ENCODE data around the gene ZNF76. TPM values are rescaled to one million over a fixed set of nuclear protein-coding genes. Genes with fewer than 3 reads are reported as not detected.
"Not testable (repeated sequence)": the region's sequence is repeated elsewhere in the genome, so short reads cannot be mapped to it uniquely, and the experiment has no call there.

ZNF76 gene
- total RNA-seq, 3 donors from 2014 or later, result 33.2 to 42.6 (median 36.2) TPM

DNA sequence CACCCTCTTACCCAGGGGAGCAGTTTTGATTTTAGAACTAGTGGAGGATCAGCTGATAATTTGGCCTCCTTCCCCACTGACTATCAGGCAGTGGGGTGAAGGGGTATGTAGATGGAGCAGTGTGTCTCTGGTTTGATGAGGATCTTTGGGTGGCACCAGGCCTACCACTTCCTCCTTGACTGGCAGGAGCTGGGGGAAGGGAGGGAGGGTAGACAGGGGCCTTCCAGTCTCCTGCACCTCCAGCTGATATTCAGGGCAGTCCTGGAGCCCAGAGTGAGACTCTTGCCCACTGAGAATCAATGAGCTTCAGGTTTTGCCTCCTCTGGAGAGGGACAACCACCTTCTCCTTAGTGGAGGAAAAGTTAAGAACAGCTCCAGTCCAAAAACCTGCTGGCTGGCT lies 41.3 kb downstream of the ZNF76 start:
- intact Hi-C loops (cut with DNase I, micrococcal nuclease), result no loop called here
- Histone ChIP-seq H3K9me3 (no peaks in the 10 kb centered on the region), H3K4me3 (no peak overlapping the region), H3K36me3 (ENCODE audit: low read depth) (no peaks in the 10 kb centered on the region), H3K4me1 (ENCODE audit: low read depth) (peaks cover 28% of the 10 kb centered on the region)
- TF ChIP-seq, protein P1, sequence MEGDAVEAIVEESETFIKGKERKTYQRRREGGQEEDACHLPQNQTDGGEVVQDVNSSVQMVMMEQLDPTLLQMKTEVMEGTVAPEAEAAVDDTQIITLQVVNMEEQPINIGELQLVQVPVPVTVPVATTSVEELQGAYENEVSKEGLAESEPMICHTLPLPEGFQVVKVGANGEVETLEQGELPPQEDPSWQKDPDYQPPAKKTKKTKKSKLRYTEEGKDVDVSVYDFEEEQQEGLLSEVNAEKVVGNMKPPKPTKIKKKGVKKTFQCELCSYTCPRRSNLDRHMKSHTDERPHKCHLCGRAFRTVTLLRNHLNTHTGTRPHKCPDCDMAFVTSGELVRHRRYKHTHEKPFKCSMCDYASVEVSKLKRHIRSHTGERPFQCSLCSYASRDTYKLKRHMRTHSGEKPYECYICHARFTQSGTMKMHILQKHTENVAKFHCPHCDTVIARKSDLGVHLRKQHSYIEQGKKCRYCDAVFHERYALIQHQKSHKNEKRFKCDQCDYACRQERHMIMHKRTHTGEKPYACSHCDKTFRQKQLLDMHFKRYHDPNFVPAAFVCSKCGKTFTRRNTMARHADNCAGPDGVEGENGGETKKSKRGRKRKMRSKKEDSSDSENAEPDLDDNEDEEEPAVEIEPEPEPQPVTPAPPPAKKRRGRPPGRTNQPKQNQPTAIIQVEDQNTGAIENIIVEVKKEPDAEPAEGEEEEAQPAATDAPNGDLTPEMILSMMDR (IDR thresholded peaks at IDR 0.05), result no peak
- DNase-seq, result no peak
- ATAC-seq, result no peak

DNA sequence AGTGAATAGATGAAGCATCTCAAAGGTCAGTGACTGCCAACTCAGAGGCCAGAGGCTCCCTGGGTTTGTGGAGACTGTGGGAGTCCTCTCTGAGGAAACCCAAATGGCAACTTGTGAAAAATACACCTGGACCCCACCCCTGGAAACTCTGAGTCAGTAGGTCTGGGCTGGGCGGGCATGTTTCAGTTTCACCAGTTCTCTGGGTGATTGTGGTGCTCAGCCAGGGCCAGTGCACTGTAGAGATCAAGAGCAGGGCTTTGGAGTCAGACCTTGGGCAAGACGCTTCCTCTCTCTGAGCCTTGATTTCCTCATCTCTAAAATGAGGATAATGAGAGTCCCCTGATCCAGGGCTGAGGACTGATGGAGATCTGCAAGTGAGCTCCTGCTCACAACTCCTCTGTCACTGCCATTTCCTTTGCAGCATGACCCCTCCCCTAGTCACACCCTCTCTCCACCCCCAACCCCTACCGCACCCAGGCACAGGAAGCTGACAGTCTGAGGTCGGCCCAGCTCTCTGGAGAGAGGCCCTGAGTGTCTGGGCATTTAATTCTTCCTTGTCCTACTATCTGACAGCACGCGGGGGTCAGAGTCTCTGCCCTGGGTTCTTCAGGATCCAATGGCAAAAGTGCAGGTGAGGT lies 43.2 kb downstream of the ZNF76 start:
- ATAC-seq, result peak; percentile 91
- peaks cover 24% of the 10 kb centered on the region for H3K4me1 ChIP-seq (ENCODE audit: low read depth)

DNA sequence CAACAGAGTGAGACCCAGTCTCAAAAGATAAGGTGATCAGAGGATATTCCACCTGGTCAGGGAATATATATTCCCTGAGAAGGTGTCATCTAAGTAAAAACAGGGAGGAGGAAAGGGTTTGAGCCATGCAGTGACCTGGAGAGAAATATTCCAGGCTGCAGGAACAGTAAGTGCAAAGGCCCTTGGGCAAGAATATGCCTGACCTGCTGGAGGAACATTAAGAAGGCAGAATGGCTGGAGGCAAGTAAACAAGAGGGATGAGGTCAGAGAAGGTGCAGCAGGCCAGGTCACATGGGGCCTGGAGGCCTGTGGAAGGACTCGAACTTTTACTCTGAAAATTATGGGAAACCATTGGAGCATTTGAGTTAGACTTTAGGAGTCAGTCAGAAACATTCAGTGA lies 44.8 kb downstream of the ZNF76 start:
- intact Hi-C loops (cut with DNase I, micrococcal nuclease), result no loop called here
- ATAC-seq (no peak), DNase-seq (no peak)
- Histone ChIP-seq H3K36me3 (ENCODE audit: low read depth) (no peaks in the 10 kb centered on the region), H3K4me1 (ENCODE audit: low read depth) (peaks cover 20% of the 10 kb centered on the region), H3K9me3 (no peaks in the 10 kb centered on the region), H3K4me3 (no peak overlapping the region)
- TF ChIP-seq, protein P1 (IDR thresholded peaks at IDR 0.05), result no peak

More for the DNA sequence above, 43.2 kb downstream of the ZNF76 start:
- H3K9me3 ChIP-seq, result no peaks in the 10 kb centered on the region
- TF ChIP-seq, protein P1 (IDR thresholded peaks at IDR 0.05), result no peak
- DNase-seq, result peak; percentile 80 to 89 (median 84)
- H3K36me3 ChIP-seq (ENCODE audit: low read depth), result no peaks in the 10 kb centered on the region
- no peak overlapping the region for H3K4me3 ChIP-seq
- intact Hi-C loops (cut with DNase I, micrococcal nuclease), result no loop called here

DNA sequence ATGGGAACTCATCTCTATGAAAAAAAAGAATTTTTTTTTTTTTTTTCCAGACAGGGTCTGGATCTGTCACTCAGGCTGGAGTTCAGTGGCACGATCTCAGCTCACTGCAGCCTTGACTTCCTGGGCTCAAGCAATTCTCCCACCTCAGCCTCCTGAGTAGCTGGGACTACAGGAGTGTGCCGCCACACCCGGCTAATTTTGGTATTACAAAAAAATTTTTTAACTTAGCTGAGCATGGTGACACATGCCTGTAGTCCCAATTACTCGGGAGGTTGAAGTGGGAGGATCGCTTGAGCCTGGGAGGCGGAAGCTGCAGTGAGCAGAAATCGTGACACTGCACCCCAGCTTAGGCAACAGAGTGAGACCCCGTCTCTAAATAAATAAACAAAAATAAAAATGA lies 45.6 kb downstream of the ZNF76 start:
- TF ChIP-seq, protein P1 (IDR thresholded peaks at IDR 0.05), result no peak
- DNase-seq, result no peak
- no peaks in the 10 kb centered on the region for H3K36me3 ChIP-seq (ENCODE audit: low read depth)
- H3K4me1 ChIP-seq (ENCODE audit: low read depth), result peaks cover 20% of the 10 kb centered on the region
- no peak overlapping the region for H3K4me3 ChIP-seq
- ATAC-seq, result no peak
- H3K9me3 ChIP-seq, result no peaks in the 10 kb centered on the region
- intact Hi-C loops (cut with DNase I, micrococcal nuclease), result no loop called here

DNA sequence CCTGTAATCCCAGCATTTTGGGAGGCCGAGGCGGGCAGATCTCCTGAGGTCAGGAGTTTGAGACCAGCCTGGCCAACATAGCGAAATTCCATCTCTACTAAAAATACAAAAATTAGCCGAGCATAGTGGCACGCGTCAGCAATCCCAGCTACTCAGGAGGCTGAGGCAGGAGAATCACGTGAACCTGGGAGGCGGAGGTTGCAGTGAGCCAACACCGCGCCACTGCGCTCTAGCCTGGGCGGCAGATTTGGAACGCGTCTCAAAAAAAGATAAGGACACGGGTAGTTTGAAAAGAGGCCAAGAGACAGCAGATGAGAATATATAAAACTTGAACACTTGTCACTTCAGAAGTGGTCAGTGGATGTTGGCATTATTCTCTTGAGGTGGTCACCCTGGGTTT lies 47.6 kb downstream of the ZNF76 start:
- DNase-seq; intact Hi-C loops (cut with DNase I, micrococcal nuclease); H3K9me3 ChIP-seq; H3K4me3 ChIP-seq; ATAC-seq; H3K36me3 ChIP-seq (ENCODE audit: low read depth): not testable (repeated sequence)
- peaks cover 14% of the 10 kb centered on the region for H3K4me1 ChIP-seq (ENCODE audit: low read depth)

DNA sequence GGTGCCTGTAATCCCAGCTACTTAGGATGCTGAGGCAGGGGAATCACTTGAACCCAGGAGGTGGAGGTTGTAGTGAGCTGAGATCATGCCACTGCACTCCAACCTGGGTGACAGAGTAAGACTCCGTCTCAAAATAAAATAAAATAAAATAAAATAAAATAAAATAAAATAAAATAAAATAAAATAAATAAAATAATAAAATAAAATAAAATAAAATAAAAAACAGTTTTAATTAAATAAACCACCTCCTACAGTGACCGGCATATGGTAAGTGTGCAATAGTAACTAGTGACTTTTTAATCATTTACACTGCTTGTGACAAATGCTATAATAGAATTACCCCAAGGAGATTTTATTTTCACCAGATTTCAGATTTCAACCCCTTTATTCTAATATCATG lies 49.0 kb downstream of the ZNF76 start:
- H3K9me3 ChIP-seq; H3K4me3 ChIP-seq; H3K36me3 ChIP-seq (ENCODE audit: low read depth); DNase-seq; intact Hi-C loops (cut with DNase I, micrococcal nuclease); ATAC-seq; H3K4me1 ChIP-seq (ENCODE audit: low read depth): not testable (repeated sequence)

Data from mucosa of descending colon (tissue), 3 donors.